KG1 (cell line): ENCODE data around the gene AUTS2.

Source experiments
- DNase-seq: peaks from one replicate; lab custom pipeline; 2025; lab: John Stamatoyannopoulos, UW

The AUTS2 gene

DNA sequence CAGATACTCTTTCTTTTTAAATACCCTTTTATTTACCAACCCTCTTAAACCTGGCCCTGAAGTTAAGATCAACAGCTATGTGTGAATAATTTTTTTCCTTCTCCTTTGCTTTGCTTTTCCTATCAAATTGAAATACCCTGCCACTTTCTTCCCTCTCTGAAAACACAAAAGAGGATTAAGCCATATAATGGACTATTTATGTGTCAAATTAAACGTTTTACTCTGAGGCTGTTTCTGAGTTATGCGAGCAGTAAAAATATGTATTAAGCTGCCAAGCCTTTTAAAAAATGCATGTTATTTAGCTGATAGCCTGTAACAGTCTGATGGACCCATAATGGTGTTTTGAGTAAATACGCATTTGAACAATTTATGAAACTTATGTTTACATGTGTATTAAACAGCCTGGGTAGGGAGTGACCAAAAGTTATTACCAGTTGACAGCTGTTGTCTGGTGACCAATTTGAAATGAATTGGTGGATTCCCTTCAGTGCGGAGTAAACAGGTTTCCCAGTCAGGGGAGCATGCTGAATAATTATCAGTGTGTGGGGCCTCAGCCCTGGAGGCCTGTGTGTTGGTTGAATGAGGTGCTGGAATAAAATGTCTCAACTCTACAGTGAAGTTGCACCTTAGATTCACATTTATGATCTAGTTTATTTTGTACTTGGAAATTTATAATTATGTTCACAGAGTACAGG, 89.6 kb downstream of the AUTS2 start:
- no peak for DNase-seq

DNA sequence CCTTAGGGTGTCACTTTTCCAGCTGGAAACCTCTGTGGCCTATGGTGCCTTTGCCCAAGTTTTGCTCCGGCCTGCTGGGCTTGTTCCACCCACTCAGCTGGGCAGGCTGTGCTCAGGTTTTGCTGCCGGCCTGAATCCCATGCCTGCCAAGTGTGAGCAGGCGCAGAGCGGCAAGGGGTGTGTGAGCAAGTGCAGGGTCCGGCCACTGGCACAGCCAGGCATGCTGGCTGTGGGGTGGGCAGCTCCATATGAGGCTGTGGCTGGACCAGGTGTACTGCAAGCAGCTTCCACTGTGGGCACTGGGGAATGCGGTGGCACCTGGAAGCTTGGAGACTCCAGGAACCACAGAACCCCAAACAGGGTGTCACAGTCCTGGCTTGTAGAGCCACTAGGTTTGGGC, 92.1 kb downstream of the AUTS2 start:
- DNase-seq = no peak

DNA sequence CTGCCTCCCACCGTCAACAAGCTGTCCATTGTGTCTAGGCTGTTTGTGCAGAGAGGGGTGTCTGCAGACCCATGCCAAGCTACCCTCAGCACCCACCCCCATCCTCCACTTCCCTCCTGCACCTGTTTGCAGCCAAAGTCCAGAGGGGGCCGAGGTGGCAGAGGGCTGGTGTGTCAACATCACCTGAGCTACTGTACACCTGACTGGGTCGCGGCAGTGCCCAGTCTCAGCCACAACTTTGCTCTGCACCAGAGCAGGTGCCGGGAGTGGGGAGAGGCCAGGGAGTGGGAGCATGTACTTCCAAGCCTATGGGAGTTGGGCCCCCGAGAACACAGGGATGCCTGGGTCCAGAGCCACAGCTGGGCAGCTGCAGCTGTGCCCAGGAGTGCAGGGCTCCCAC, 93.1 kb downstream of the AUTS2 start:
- DNase-seq = no peak

DNA sequence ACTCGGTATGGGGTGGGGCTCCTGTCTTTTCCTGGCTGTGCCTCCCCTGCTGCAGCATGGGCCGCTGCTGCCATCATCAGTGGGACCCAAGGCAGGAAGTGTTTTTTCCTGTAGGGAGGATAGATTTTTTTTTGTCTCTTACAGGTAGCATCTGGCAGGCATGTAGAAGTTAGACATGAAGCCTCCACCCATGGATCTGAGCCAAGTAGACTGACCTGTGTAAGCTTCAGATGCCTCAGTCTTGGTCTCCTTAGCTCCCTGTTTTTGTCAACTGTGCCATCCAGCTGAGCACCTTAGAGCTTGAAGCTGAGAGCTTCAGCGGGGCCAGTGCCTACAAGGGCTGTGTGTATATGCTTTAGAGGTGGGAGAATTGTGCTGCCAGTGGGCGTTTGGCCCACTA, 93.5 kb downstream of the AUTS2 start:
- DNase-seq = no peak

DNA sequence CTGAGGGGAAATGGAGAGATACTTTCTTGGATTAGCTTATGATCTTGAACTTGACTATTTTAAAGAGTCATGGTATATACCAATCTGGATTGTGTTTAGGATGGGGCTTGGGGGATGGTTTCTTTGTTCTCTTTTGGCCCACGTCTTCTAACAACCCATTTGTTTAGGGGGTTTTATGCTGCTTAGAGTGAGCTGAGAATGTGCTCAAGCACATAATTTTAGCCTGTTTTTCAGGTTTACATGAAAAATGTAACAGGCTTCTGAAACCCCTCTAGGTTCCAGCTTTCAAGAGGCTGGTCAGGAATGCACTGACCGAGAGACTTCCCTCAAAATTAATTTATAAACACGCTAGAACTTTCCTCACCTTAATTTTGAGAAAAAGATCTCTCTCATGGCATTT, 94.3 kb downstream of the AUTS2 start:
- no peak for DNase-seq

DNA sequence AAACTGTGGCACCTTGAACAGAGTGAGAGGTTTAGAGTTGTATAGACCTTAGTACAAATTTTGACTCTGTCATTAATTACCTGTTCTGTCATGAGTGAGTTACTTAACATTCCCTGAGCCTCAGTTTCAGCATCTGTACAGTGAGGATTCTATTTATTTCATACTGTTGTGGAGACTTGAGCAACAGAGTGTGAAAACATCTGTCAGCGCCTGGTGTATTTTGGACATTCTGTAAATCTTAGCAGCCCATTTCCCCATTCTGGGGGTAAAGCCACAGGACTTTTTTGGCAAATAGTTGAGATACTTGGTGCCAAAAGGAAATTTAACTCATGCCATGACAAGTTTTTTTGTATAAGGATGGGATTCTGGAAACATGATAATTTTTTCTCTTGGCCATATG, 94.8 kb downstream of the AUTS2 start:
- DNase-seq = no peak

DNA sequence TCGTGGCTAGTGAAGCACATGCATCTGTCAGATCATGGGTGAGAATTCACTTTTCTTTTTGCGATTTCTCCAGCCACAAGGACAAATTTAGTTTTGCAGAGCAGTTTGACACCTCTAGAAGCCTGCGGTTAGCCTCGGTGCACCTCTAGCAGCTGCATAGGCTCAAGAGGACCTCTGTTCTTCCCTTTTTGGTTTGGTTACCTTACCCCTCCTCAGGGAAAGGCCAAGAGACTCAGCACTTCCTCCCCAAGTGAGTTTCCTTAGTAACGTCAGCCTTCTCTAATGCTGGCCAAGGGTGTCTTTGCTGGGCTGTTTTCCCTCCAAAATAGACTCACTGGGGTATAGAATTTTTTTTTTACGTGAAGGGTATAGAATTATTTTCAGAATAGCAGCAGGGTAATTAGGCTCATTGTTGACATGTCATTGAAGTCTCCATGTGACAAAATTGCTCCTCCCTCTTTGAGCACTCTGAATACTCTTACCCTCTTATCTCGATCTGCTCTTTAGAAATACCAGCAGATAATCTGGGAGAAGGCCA, 97.8 kb downstream of the AUTS2 start:
- peak; percentile 56 for DNase-seq

DNA sequence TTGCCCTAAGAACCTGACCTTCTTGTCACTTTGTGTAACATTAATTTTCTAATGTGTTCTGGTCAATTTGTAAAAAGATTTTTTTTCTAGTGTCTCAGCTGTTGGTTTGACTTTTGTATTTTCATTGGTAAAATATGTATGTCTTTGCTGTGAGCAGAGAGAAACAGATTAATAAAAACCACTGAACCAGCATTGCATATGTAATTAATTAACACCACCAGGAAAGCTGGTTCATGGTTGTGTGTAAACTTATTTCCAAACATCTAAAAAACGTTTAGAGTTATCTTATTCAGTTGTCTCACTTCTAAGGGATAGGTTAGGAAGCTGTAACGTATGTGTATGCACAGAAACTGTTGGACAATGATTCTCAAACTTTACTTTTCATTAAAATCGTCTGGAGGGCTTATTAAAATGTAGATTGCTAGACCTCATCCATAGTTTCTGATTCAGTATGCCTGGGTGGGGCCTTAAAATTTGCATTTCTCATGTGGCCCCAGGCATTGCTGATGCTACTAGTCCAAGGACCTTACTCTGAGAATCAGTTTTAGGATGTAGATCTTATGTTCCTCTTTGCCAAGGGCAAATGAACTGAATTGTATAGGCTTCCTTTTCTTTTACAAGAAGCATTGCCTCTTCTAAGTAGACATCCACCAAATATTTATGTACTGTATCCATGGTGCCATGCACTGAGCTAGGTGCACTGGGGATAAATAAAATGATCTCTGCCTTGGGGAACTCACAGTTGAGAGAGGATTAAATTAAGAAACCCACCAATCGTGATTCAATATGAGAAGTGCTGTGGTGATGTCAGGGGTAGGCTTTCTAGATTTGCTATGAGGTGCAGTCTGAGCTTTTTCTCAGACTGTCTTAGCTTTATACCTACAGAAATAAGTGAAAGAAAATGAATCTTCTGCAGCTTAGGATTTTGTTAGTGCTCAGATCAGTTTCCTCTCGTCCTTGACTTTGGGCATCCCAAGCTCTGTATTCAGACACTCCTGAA, 98.7 kb downstream of the AUTS2 start:
- no peak for DNase-seq

DNA sequence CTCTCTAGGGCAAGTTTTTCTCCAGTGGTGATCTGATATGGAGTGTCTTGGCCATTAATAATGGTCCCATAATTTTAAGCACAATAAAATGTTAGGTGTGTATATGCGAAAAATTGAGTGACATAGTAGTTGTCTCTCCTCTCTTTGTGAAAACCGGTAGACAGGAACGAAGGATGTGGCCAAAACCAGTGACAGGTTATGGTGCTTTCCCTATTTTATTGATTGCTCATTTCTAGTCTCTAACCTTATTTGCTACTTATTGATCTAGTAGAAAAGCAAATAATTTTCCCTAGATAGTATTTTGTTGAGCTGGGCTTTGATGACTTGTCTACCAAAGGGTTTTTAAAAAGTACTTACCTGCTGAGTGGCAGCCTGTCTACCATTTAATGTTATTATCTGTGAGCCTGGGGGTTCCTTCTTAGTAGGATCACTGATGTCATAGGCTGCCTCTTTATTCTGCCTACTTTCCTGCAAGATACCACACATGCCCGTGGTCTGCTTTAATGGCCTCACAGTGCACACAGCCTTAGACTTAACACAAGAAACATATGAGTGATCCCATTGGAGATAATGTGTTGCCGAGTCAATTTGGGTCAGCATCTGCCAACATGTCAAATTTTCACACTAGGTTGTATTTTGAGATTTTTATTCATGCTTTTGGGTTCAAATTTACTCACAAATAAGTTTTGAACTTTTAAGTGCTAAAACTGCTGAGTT, 100.0 kb downstream of the AUTS2 start:
- DNase-seq = no peak

DNA sequence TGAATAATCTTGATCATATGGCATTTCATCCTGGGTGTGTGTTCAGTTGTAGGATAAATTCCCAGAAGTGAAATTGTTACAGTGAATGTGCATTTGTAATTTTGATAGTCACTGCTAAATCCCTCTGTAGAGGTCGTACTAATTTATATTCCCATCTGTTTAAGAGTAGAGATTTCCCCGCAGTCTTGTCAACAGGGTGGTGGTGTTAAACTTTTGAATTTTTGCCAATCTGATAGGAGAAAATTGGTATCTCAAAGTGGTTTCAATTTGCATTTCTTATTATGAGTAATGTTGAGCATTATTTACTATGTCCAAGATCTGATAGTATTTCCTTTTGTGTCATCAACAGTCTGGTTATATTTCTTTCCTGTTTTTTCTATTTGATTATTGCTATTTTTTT, 101.7 kb downstream of the AUTS2 start:
- DNase-seq = no peak

DNA sequence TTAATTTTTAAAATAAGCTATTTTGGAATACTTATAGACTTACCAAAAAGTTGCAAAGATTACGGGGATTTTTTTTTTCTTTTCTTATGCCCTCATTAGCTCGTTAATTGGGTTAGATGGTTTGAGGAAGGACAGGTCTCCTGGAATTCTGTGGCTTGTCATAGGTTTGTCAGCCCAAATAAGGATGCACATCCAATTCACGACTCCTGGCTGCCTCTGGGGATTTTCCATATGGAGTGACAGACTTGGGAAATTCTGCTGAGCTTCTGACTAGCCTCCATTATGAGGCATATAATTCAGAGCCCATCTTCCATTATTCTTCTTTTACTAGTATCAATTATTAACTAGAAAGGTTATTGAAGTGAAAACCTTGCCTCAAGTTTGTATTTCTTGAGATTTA, 102.1 kb downstream of the AUTS2 start:
- no peak for DNase-seq

DNA sequence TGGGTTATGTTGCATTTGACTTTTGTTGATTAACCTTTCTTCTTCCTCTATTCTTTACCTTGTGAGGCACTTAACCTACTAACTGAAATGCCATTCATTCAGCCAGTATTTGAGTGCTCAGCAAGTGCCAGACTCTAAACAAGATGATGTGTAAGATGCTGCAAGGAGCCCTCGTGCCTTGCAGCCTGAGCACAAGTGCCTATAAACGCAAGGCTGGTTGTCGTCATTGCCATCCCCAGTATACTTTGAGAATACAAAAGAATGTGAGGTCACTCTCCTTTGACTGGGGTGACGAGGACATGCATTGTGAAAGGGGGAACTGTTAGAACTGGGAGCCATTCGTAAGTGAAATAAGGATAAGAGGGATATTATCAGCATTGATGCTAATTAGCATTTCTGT, 103.0 kb downstream of the AUTS2 start:
- no peak for DNase-seq

DNA sequence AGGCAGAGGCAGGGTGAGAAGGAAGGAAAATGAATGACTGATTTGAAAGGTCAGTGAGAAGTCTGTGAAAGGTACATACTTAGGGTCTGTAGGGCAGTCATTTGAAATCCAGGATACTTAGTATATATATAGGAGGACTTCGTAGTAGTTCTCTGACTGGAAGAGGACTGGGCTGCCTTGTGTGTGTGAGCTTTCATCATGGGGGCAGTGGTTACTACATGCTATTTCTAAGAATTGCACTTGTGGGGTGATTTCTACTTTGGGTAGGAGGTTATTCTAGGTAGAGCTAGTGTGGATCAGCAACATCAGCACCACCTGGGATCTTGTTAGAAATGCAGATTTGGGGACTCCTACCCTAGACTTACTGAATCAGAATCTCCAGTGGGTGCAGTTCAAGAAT, 104.1 kb downstream of the AUTS2 start:
- DNase-seq = no peak

DNA sequence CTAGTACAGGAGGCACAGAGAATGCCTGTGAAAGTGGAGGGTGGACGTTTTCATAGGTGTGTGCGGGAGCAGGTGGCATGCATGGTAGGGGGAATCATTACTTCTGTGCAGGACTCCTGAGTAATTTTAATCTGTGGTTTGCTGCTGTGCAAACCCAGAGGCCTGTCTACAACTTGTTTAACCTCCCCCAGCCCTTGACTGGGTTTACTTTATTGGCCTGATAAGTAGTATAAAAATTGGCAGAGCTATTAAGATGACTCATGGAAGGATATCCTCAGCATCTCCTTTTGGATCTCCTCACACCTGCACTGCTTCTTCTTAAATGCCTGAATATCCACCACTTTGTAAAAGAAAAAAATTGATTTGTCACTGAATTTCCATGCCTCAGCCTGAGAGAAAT, 104.8 kb downstream of the AUTS2 start:
- DNase-seq = no peak

DNA sequence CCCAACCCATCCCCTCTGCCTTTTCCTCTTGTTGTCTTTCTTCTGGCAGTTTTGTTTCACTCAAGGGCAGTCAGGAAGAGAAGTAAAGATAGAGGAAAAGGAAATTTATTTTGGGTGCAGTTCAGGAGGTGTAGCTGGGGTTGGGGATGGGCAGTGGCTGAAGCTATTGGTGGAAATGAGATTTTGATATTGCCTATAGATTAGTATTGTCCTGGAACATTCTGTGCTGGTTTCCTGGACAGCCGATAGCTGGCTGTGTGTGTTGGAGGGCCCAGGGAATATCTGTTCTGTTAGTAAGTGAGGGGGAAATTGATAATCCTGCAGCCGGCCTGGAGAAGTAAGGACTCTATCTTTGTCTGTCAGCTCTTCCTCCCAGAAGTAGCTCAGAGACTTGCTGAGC, 107.8 kb downstream of the AUTS2 start:
- no peak for DNase-seq

DNA sequence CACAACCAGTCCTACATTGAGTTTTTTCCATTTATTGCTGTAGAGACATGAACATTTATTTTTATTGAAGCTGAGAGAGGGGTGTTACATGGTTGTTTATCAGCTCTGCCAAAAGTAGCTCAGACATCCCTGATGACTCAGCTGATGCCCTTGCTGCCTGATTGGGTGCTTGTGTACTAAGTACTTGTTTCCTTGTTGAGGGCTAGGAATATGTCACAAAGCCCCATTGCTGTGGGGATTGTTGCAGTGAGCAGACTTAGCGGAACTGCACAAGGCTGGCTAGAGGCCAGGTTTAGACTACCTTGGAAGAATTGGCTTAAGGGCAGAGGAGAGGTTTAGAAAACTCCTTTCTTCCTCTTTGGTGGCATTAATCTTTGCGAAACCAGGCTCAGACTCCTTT, 110.6 kb downstream of the AUTS2 start:
- DNase-seq = no peak

DNA sequence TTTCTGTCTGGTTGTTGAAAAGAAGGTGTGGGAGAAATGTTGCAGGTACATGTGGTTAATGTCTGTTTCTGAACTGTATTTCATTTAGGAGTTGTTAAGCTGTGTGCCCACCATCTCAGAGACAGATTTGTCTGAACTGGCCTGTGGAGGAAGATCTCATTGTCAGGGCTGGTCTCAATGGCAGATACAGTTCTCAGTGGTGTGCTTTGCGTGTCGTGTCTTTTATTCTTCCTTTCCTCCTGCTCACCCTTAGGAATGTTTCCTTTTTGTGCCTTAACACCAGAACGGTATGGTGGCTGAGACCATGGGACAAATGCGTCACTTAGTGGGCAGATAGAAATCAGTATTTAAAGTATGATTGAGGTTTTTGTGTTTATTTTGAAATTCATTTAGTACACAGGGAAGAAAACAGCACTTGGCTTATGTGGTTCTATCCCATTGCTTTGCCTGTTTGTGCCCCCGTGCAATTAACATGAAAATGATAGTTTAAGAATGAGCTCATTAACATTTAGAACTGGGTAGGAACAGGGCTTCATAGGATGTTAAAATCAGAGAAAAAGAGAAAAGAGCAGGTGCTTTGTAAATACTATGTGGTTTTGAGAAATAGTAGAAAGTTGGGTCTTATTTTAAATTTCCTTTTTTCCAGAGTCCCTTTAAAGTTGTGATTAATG, 112.6 kb downstream of the AUTS2 start:
- no peak for DNase-seq

DNA sequence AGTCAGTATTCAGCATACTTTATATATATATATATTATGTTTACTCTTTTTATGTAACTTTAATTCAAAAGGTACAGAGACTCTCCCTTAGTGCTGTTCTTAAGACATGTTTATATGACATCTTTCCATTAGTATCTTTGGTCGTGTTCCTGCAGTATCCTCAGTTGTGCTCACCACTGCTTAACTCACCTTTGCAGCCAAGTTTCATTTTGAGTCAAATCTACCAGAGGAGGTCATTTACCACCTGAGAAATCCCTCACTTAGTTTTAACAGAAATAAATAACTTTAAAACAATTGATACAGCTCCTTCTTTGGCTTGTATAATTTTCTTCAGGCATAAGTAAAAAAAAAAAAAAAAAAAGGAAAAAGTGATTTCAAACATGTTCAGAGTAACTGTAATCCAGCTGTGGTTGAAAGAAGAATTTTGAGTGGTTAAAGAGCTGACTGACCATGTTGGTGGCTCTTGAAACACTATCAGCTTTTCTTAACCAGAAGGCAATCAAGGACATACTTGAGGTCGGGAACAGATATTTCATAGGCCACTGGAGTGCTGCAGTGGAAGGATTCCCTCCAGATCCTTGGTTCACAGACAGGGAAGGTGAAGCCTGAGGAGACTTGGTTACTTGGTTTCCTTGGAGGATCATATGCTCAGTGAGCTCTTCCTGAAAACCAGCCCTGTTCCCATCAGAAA, 116.8 kb downstream of the AUTS2 start:
- no peak for DNase-seq

DNA sequence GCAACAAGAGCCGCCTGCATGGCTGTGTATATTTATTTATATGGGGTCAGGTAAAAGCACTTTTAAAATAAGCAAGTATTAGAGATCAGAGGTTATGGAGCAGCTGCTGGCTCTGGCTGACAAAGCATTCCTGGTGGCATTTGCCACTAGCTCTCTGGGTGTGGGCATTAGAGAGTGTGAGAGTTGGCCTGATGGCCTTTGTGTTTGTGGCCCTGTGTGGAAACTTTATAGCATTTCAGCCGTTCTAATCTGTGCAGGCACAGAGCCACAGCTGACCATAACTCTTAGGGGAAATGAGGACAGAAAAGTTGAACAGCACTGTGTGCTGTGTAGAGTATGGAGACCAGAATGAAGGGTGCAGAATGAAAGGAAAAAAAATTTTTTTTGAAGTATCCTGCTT, 118.9 kb downstream of the AUTS2 start:
- DNase-seq = no peak

DNA sequence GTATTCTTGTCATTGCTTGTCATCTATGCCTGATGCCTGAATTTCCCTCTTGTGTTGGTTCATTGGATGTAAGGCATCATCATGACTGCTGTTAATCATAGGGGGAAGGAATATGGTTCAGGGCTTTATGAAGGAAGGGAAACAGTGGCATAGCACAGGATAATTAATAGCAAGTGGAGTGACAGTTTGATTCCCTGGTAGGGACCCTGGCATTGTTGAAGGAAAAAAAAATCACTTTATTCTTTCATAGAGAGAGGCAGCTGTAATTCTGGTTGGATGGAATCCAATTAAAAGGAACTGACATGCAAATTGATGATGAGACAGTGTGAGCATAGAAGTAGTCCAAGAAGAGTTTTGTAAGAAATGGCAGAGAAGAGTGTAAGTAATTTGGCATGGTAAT, 121.4 kb downstream of the AUTS2 start:
- DNase-seq = no peak

DNA sequence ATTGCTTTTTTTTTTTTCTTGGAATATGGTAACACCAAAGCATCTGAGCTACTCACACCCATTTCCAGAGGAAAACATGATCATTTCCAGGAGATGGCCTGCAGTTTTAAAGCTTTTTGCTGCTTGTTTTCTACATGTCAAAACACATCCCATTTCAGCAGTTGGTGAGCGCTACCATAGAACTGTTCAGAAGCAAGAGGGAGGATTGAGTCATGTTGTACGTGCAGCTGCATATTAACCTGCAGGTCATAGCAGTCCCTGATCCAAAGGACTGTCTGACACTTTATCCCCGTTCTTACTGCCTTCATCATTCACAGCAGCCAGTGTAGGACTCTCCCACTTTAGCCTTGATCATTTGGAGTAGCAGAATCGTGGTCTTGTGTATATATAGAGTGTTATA, 124.6 kb downstream of the AUTS2 start:
- DNase-seq = no peak
